ENCODE data around the gene ATP5PO.
A peak's percentile ranks its signal among the peaks of the same experiment; 100 is the strongest.

DNA sequence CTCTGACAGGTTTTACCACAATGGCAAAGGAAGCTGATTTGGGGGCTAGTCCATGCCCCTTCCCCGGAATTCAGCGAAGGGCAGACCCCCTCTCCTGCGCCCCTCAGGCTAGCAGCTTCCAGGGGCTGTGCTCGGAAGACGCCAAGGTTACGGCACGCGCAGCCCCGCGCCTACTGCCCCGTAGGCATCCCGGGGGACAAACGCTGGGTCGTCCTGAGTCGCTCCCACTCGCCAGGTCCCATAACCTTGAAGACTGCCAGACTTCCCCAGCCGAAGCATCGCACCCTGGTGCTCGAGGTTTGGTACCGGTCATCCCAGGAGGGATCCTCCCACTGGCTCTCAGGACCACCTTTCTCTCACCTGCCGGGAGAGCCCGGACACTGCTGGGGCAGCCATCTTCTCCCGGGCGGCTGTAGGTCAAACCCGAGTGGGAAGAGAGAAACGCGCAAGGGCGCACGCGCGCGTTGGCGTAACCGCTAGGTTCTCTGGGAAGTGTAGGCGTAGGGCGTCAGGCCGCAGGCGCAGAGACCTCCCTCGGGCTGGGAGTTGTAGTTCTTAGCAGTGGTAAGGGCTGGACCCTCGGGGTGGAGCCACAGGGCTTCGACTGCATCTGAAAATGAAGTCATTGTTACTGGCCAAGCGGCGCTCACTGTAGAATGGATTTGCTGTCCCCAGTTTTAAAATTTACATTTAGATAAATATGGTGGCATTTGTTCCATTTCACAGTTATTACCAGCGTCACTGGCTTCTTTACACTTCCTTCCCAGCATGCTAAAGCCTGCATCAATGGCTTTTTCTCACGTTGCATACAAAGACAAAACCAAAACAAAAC is at the start of gene ATP5PO:
- TF ChIP-seq CTCF (IDR thresholded peaks at IDR 0.05), result peak in 1 of 12 donors; percentile 6
- TF ChIP-seq POLR2A (IDR thresholded peaks at IDR 0.05), result peak; percentile 44 to 92
